A549 (cell line): ENCODE measurements around the gene WFDC5.

ENCODE experiments used
- MAX ChIP-seq: IDR thresholded peaks from 2 replicates; pipeline ENCODE4 v1.6.1; 2012
- MYC ChIP-seq: IDR thresholded peaks from 2 replicates; pipeline ENCODE4 v1.6.1; 2012; ENCODE audit warnings: mild to moderate bottlenecking, inconsistent platforms, low read length, improper control_type of control experiment, borderline replicate concordance
- POLR2A ChIP-seq: IDR thresholded peaks from 2 replicates; pipeline ENCODE4 v1.6.1; 2012; ENCODE audit warnings: mild to moderate bottlenecking, low read length
- REST ChIP-seq: fragments of 200-600 bp; sonication (generic); IDR thresholded peaks from 2 replicates; pipeline ENCODE4 v1.6.1; 2016; ENCODE audit warnings: antibody characterized with exemption, mild to moderate bottlenecking, moderate library complexity
- USF2 ChIP-seq: fragments of 450-650 bp; IDR thresholded peaks from 2 replicates; pipeline ENCODE4 v1.6.1; 2014; ENCODE audit warnings: antibody characterized with exemption
- ZSCAN20 ChIP-seq: fragments of 250-450 bp; sonication (Bioruptor Pico); IDR thresholded peaks from 2 replicates; pipeline ENCODE4 v1.8.0; 2022; ENCODE audit warnings: mild to moderate bottlenecking, moderate library complexity
- TF ChIP-seq, protein P1 (sequence below): fragments of >200 bp; sonication (Bioruptor Twin); formaldehyde crosslinking; IDR thresholded peaks from 3 replicates; pipeline ENCODE4 v1.5.1; 2016

- TF ChIP-seq, protein P1, sequence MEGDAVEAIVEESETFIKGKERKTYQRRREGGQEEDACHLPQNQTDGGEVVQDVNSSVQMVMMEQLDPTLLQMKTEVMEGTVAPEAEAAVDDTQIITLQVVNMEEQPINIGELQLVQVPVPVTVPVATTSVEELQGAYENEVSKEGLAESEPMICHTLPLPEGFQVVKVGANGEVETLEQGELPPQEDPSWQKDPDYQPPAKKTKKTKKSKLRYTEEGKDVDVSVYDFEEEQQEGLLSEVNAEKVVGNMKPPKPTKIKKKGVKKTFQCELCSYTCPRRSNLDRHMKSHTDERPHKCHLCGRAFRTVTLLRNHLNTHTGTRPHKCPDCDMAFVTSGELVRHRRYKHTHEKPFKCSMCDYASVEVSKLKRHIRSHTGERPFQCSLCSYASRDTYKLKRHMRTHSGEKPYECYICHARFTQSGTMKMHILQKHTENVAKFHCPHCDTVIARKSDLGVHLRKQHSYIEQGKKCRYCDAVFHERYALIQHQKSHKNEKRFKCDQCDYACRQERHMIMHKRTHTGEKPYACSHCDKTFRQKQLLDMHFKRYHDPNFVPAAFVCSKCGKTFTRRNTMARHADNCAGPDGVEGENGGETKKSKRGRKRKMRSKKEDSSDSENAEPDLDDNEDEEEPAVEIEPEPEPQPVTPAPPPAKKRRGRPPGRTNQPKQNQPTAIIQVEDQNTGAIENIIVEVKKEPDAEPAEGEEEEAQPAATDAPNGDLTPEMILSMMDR = no peak
- no peak for TF ChIP-seq MAX
- TF ChIP-seq ZSCAN20 (CRISPR knock-in tag) = no peak
- no peak for TF ChIP-seq MYC
- no peak for TF ChIP-seq REST
- TF ChIP-seq POLR2A = no peak
- TF ChIP-seq USF2 = no peak
These were observed at the start of gene WFDC5 for GRCh38 chr20:45114465-45115385.
